Measurements from ENCODE around the gene GRIA1.

DNA sequence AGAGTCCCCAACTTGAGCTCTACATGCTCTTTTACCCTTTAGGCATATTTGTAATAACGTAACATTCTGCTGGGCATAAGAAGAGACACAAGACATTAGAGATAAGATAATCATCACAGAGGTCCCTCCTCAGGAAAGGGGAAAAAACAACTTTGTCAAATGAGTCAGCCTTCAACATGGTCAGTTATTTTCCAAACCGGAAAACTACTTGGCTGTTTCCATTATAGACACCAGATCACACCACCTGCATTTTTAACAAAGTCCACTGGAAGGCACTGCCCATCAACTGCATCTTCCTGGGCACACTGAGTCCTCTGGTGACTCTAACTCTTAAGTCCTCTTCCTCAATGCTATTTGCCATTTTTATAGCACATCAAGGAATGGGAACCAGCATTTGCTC, 326.4 kb downstream of the GRIA1 start:
- TF ChIP-seq SUZ12 (IDR thresholded peaks at IDR 0.05; ENCODE audit: extremely low read depth, insufficient read depth, insufficient read length) (no peak), YY1 (IDR thresholded peaks at IDR 0.05; ENCODE audit: insufficient read depth, insufficient read length) (no peak)
